ENCODE results near the gene ADORA3. TPM values are rescaled to one million over a fixed set of nuclear protein-coding genes. Genes with fewer than 3 reads are reported as not detected.

The ADORA3 gene
- total and polyA plus RNA-seq, 2 experiments from 2014 or later: not detected

DNA sequence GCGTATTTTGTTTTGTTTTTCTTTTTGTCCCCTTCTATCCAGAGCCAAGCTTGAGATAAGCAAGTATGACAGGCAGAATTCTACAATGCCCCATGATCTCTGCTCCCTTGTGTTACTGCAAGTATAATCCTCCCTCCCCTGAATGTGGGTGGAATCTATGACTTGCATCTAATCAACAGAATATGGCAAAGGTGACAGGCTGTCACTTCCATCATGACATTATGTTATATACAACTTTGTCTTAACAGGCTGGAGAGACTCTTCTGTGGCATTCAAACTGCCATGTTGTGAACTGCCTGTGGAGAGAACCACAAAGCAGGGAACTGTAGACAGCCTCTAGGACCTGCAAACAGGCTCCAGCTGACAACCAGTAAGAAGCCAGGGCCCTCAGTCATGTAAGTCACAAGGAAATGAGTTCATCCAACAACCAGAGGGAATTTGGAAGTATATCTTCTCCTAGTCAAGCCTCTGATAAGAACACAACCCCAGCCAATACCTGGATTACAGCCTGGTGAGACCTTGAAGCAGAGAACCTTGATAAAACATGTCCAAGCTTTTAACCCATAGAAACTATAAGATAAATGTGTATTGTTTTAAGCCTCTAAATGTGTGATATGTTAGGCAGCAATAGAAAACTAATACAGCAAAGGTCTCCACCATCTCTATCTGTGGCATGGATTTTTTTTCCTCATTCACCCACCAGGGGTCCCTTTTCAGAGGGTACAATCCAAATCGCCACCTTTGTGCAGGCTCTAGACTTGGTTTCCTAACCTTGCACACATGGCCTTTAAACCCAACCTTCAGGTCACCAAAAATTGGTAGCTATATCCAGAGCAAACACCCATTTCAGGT lies 35.3 kb downstream of the ADORA3 start:
- Histone ChIP-seq H3K27ac (peak overlapping the region; percentile 49), H3K36me3 (peaks cover 16% of the 10 kb centered on the region), H3K27me3 (no peaks in the 10 kb centered on the region), H3K4me1 (ENCODE audit: low read depth) (no peaks in the 10 kb centered on the region), H3K9me3 (ENCODE audit: low read depth) (no peaks in the 10 kb centered on the region), H3K4me3 (no peak overlapping the region)
- no peak for TF ChIP-seq CTCF (IDR thresholded peaks at IDR 0.05; ENCODE audit: low read depth, low read length)
- no peak for DNase-seq (ENCODE audit: low read depth in 1 of 2, low spot score in 1 of 2)

DNA sequence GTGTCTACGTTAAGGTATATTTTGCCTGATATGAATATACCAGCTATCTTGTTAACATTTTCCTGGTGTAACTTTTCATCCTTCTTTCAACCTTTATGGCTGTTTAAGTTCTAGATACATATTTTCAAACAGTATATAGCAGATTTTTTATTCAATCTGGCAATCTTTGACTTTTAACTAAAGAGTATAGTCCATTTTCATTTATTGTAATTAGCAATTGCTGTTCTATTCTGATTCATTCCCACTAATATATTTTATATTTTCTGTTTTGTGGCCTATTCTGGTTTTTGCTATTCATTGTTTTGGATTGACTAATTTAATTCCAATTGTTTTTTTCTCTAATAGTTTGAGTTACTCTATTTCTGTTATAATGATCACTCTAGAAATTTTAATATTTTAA lies 37.0 kb downstream of the ADORA3 start:
- DNase-seq (ENCODE audit: low read depth in 1 of 2, low spot score in 1 of 2): no peak
- H3K9me3 ChIP-seq (ENCODE audit: low read depth): no peaks in the 10 kb centered on the region

DNA sequence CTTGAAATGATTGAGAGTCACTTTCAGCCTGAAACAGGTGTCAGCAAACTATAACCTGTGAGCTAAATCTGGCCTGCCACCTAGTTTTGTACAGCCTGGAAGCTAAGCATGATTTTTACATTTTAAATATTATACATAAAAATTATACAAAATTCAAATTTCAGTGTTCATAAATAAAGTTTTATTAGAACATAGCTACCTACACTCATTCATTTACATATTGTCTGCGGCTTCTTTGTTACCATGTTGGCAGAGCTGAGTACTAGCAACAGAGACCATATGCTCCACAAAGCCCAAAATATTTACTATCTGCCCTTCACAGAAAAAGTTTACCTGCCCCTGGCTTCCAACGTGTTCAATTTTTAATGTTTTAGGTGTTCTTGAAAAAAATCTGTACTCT lies 37.7 kb downstream of the ADORA3 start:
- no peaks in the 10 kb centered on the region for H3K9me3 ChIP-seq (ENCODE audit: low read depth)
- DNase-seq (ENCODE audit: low read depth in 1 of 2, low spot score in 1 of 2): no peak
- no peak overlapping the region for H3K27ac ChIP-seq
- H3K4me3 ChIP-seq: no peak overlapping the region
- no peaks in the 10 kb centered on the region for H3K27me3 ChIP-seq
- TF ChIP-seq CTCF (IDR thresholded peaks at IDR 0.05; ENCODE audit: low read depth, low read length): no peak
- no peaks in the 10 kb centered on the region for H3K4me1 ChIP-seq (ENCODE audit: low read depth)
- peaks cover 28% of the 10 kb centered on the region for H3K36me3 ChIP-seq

More for the DNA sequence above, 37.0 kb downstream of the ADORA3 start:
- Histone ChIP-seq H3K27me3 (no peaks in the 10 kb centered on the region), H3K27ac (no peak overlapping the region), H3K4me3 (no peak overlapping the region), H3K36me3 (peaks cover 24% of the 10 kb centered on the region), H3K4me1 (ENCODE audit: low read depth) (no peaks in the 10 kb centered on the region)
- TF ChIP-seq CTCF (IDR thresholded peaks at IDR 0.05; ENCODE audit: low read depth, low read length): no peak

DNA sequence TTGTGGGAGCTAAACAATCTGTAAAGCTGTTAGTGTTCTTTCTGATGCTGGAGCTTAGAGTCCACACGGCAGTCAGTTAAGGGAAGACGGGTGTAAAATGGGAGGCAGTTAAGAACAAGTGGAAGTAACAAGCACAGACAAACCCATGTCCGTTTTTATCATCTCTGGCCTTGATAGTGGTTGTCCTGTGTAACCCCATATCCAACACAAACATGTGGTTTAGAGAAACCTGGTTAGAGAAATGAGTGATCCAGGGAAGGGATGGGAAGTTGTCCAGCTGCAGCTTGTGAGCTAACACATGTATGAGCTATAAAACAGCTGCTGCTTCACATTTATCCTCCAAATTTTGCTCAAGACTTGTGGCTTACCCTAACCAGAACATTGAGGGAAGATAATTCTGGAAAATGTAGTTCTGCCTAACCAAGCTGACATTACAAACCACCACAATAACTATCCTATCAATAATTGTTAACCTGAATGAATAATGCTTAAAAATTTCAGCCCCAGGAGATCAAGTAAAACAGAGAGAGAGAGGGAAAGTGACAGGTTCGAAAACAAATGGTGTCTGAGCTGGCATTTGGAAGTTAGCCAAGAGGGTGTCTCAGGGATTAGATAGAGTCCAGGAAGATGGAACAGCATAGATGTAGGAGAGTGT lies 40.3 kb downstream of the ADORA3 start:
- Histone ChIP-seq H3K27ac (no peak overlapping the region), H3K9me3 (ENCODE audit: low read depth) (no peaks in the 10 kb centered on the region), H3K36me3 (peaks cover 44% of the 10 kb centered on the region), H3K4me3 (no peak overlapping the region), H3K27me3 (no peaks in the 10 kb centered on the region), H3K4me1 (ENCODE audit: low read depth) (no peaks in the 10 kb centered on the region)
- TF ChIP-seq CTCF (IDR thresholded peaks at IDR 0.05; ENCODE audit: low read depth, low read length): no peak
- peak in 1 of 2 donors; percentile 60 for DNase-seq (ENCODE audit: low read depth in 1 of 2, low spot score in 1 of 2)

DNA sequence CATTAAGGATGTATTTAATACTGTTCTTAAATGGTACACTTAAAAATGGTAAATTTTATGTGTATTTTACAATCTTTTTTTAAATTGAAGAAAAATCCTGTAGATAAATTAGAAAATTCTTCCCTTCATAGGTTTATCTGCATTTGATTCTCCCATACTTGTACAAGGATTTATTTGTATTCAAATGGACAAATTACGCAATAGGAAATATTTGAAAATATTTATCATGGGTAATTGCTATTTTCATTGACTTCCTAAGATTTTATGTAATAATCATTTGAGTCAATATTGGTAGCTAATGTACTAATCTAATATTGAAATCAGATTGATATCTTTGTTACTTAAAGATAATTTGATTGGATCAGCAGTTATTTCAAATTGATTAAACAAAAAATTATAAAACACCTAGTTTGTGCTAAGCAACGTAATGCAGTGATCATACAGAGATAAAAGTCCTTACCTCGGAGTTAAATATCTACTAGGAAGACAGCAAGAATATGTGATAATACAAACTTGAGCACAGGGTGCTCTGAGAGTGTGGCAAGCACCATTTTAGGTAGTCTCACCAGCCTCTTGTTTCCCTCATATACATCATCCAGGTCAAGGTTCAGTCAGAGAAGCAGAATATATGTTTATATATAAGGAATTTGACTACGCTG lies 40.9 kb downstream of the ADORA3 start:
- TF ChIP-seq CTCF (IDR thresholded peaks at IDR 0.05; ENCODE audit: low read depth, low read length): no peak
- no peaks in the 10 kb centered on the region for H3K27me3 ChIP-seq
- DNase-seq (ENCODE audit: low read depth in 1 of 2, low spot score in 1 of 2): no peak
- no peak overlapping the region for H3K27ac ChIP-seq
- H3K36me3 ChIP-seq: peaks cover 50% of the 10 kb centered on the region
- no peak overlapping the region for H3K4me3 ChIP-seq
- no peaks in the 10 kb centered on the region for H3K4me1 ChIP-seq (ENCODE audit: low read depth)
- no peaks in the 10 kb centered on the region for H3K9me3 ChIP-seq (ENCODE audit: low read depth)
